Keratinocyte (primary cell): Measurements from ENCODE around the gene RHOXF1. TPM values are rescaled to one million over a fixed set of nuclear protein-coding genes. Genes with fewer than 3 reads are reported as not detected.

Experiments used
- DNase-seq: peaks from one replicate; pipeline ENCODE4 v3.0.0-alpha.2; 2011; ENCODE audit warnings: low read depth, missing footprints, low spot score
- FAIRE-seq: peaks from 2 replicates; lab custom pipeline; 2011; peaks lifted over from hg19 to GRCh38; lab: Jason Lieb, UNC
- H2AFZ ChIP-seq: 2 replicates; pipeline ENCODE4 v1.6.0; 2012; ENCODE audit warnings: low read length, control low read depth, inconsistent platforms; ENCODE audit not compliant: control insufficient read depth
- H3K27ac ChIP-seq: 2 replicates; pipeline ENCODE4 v1.5.1; 2011; ENCODE audit warnings: low read length; ENCODE audit not compliant: control insufficient read depth, insufficient read depth
- H3K27me3 ChIP-seq: 3 replicates; pipeline ENCODE4 v1.6.0; 2011; ENCODE audit warnings: low read length; ENCODE audit not compliant: control insufficient read depth, insufficient read depth; ENCODE audit errors: extremely low read depth
- H3K36me3 ChIP-seq, 2 experiments: 2 replicates in 1 of 2; 3 replicates in 1 of 2; pipeline ENCODE4 v1.5.1; 2011; ENCODE audit warnings: low read length in 2 of 2, mild to moderate bottlenecking in 1 of 2; ENCODE audit not compliant: control insufficient read depth in 2 of 2, insufficient read depth in 2 of 2; ENCODE audit errors: extremely low read depth in 1 of 2
- H3K4me1 ChIP-seq: 3 replicates; pipeline ENCODE4 v1.5.1; 2011; ENCODE audit warnings: low read length; ENCODE audit not compliant: control insufficient read depth, insufficient read depth; ENCODE audit errors: extremely low read depth
- H3K4me2 ChIP-seq: 3 replicates; pipeline ENCODE4 v1.6.0; 2011; ENCODE audit warnings: low read depth, low read length; ENCODE audit not compliant: control insufficient read depth, insufficient read depth; ENCODE audit errors: extremely low read depth
- H3K4me3 ChIP-seq, 3 experiments: fragments of 200-600 bp in 1 of 3; sonication (generic) in 1 of 3; 2 replicates in 2 of 3; 3 replicates in 1 of 3; pipeline ENCODE4 v1.5.1; 2011 to 2016; ENCODE audit warnings: low read length in 3 of 3, mild to moderate bottlenecking in 3 of 3, control low read depth in 2 of 3, inconsistent platforms in 1 of 3, low read depth in 1 of 3, mixed read lengths in 1 of 3, mixed run types in 1 of 3, moderate library complexity in 1 of 3; ENCODE audit not compliant: control insufficient read depth in 2 of 3, insufficient read depth in 2 of 3; ENCODE audit errors: extremely low read depth in 1 of 3
- H3K79me2 ChIP-seq: 2 replicates; pipeline ENCODE4 v1.6.0; 2012; ENCODE audit warnings: low read length; ENCODE audit not compliant: control insufficient read depth, insufficient read depth
- H3K9ac ChIP-seq: 3 replicates; pipeline ENCODE4 v1.6.0; 2011; ENCODE audit warnings: low read length; ENCODE audit not compliant: control insufficient read depth, insufficient read depth; ENCODE audit errors: extremely low read depth
- H3K9me1 ChIP-seq: 3 replicates; pipeline ENCODE4 v1.6.0; 2011; ENCODE audit warnings: low read length; ENCODE audit not compliant: control insufficient read depth, insufficient read depth; ENCODE audit errors: extremely low read depth
- H3K9me3 ChIP-seq: 2 replicates; pipeline ENCODE4 v1.5.1; 2012; ENCODE audit warnings: low read depth, low read length; ENCODE audit not compliant: control insufficient read depth
- H4K20me1 ChIP-seq: 3 replicates; pipeline ENCODE4 v1.6.0; 2011; ENCODE audit warnings: low read length; ENCODE audit not compliant: control insufficient read depth, insufficient read depth; ENCODE audit errors: extremely low read depth
- EZH2 ChIP-seq: IDR thresholded peaks from one replicate; pipeline ENCODE4 v1.6.1; 2012; ENCODE audit warnings: inconsistent platforms, mild to moderate bottlenecking, low read length, moderate library complexity
- dilution Hi-C: fragments of 300-500 bp; cut with MboI; formaldehyde crosslinking; loops from one replicate; pipeline ENCODE4 v1.7.0; 2020; ENCODE audit warnings: low sequenced_read_pairs; ENCODE audit not compliant: extremely low pct_ligation_motif_present
- polyA plus RNA-seq, 5 experiments: library from polyadenylated mRNA; depleted of rRNA in 3 of 5; stranded (reverse) in 3 of 5; stranded (forward) in 1 of 5; unstranded in 1 of 5; fragments of >200 nt; gene quantifications; 1 replicate in 1 of 5; 2 replicates in 3 of 5; 3 replicates in 1 of 5; pipeline versions ENCODE4 v1.2.1 to v1.2.3, GENCODE V29; 2011 to 2012; ENCODE audit warnings: missing spikeins in 2 of 5, low read depth in 1 of 5, low replicate concordance in 1 of 5
- TF ChIP-seq, protein P1 (sequence below), 3 experiments: IDR thresholded peaks in 1 of 3; conservative IDR thresholded peaks in 1 of 3; optimal IDR thresholded peaks in 1 of 3; 2 replicates in 2 of 3; 3 replicates in 1 of 3; pipeline versions ENCODE3 to v1.5.1; 2011; ENCODE audit warnings: low read length in 3 of 3, mild to moderate bottlenecking in 3 of 3, moderate library complexity in 2 of 3, control low read depth in 1 of 3, inconsistent platforms in 1 of 3; ENCODE audit not compliant: insufficient read depth in 2 of 3; ENCODE audit errors: extremely low read depth in 1 of 3

The RHOXF1 gene
- polyA plus RNA-seq, 1 donor (not counting 4 experiments of a cell fraction or from before 2014, with no cell fraction given): not detected

DNA sequence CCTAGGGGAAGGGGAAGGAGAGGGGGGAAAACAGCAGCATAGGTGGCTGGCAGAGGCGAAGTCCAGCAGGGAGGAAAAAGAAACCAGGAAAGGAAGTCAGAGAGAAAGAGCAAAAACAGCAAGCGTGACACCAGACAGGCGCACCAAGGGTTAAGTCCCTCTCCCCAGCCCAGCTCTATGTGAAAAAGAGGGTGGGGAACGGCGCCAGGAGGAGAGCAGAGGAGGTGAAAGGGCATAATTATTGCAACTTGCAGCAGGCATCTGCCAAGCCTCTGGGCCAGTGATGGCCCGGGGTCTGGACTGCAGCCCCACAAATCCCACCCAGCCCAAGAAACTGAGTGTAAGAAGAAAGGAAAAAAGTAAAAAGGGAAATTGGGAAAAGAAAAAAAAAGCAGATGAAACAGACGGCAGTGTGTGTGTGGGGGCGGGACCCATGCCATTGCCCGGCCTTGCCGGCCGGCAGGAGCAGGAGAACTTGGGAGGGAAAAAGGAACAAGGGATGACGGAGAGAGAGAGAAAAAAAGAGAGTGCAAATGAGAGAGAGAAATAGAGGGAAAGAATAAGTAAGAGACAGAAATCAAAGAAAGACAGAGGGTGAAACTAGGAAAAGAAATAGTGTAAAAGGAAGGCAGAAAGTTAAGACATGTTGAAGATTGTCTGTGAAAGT is 28.6 kb upstream of the RHOXF1 start:
- DNase-seq (no peak), FAIRE-seq (no peak)
- Histone ChIP-seq H2AFZ (no peak overlapping the region), H3K9me1 (no peaks in the 10 kb centered on the region), H3K4me3 (no peak overlapping the region), H3K79me2 (no peaks in the 10 kb centered on the region), H3K9me3 (peaks cover 6% of the 10 kb centered on the region), H3K36me3 (no peaks in the 10 kb centered on the region), H3K27ac (no peak overlapping the region), H3K27me3 (no peaks in the 10 kb centered on the region), H3K4me2 (no peak overlapping the region), H4K20me1 (no peaks in the 10 kb centered on the region), H3K4me1 (no peaks in the 10 kb centered on the region), H3K9ac (no peak overlapping the region)
- TF ChIP-seq EZH2: no peak
- TF ChIP-seq, protein P1, sequence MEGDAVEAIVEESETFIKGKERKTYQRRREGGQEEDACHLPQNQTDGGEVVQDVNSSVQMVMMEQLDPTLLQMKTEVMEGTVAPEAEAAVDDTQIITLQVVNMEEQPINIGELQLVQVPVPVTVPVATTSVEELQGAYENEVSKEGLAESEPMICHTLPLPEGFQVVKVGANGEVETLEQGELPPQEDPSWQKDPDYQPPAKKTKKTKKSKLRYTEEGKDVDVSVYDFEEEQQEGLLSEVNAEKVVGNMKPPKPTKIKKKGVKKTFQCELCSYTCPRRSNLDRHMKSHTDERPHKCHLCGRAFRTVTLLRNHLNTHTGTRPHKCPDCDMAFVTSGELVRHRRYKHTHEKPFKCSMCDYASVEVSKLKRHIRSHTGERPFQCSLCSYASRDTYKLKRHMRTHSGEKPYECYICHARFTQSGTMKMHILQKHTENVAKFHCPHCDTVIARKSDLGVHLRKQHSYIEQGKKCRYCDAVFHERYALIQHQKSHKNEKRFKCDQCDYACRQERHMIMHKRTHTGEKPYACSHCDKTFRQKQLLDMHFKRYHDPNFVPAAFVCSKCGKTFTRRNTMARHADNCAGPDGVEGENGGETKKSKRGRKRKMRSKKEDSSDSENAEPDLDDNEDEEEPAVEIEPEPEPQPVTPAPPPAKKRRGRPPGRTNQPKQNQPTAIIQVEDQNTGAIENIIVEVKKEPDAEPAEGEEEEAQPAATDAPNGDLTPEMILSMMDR (optimal IDR thresholded peaks at IDR 0.05 in 1 of 3, IDR thresholded peaks at IDR 0.05 in 1 of 3, conservative IDR thresholded peaks at IDR 0.05 in 1 of 3; ENCODE audit: extremely low read depth in 1 of 3, insufficient read depth in 2 of 3, low read length in 3 of 3): no peak
- dilution Hi-C loops: no loop called here

DNA sequence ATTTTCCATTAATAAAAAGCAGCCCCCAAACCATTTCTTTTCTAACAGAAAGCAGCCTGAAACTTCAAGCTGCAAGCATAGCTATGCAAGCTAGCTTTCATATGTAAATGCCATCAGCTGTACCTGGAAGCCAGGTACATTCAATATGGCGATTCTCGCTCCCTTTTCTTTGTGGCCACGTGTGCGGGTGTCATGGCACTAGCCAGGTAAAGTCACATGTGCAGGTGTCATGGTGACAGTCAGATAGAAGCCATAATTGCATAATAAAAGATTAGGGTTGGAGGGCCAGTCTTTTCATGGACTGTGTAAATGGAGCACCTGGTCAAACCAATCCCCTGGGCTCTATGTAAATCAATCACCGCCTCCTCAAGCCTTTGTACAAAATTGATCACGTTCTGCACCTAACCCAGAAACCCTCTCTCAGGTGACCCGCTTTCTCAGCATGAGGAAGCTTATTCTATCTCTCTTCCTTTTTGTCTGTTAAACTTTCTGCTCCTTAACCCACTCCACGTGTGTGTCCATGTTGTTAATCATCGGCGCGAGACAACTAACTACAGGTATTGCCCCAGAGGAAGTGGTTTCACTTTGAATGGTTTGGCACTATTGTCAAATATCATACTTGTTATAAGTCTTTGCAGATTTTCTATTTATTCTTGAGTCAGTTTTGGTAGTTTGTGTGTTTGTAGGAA is 24.7 kb upstream of the RHOXF1 start:
- no peaks in the 10 kb centered on the region for H3K4me1 ChIP-seq
- H3K9me1 ChIP-seq: no peaks in the 10 kb centered on the region
- H3K4me2 ChIP-seq: no peak overlapping the region
- FAIRE-seq: no peak
- DNase-seq: no peak
- no peak overlapping the region for H2AFZ ChIP-seq
- peaks cover 2% of the 10 kb centered on the region for H3K9me3 ChIP-seq
- TF ChIP-seq, protein P1 (optimal IDR thresholded peaks at IDR 0.05 in 1 of 3, IDR thresholded peaks at IDR 0.05 in 1 of 3, conservative IDR thresholded peaks at IDR 0.05 in 1 of 3; ENCODE audit: extremely low read depth in 1 of 3, insufficient read depth in 2 of 3, low read length in 3 of 3): no peak
- TF ChIP-seq EZH2: no peak
- H3K36me3 ChIP-seq: no peaks in the 10 kb centered on the region
- H3K79me2 ChIP-seq: no peaks in the 10 kb centered on the region
- dilution Hi-C loops: no loop called here
- no peak overlapping the region for H3K4me3 ChIP-seq
- H3K27ac ChIP-seq: no peak overlapping the region
- no peaks in the 10 kb centered on the region for H3K27me3 ChIP-seq
- no peak overlapping the region for H3K9ac ChIP-seq
- H4K20me1 ChIP-seq: no peaks in the 10 kb centered on the region
